Bronchial smooth muscle cell (primary cell): Measurements from ENCODE around the gene FAM222A. TPM values are rescaled to one million over a fixed set of nuclear protein-coding genes. Genes with fewer than 3 reads are reported as not detected.

ENCODE experiments used
- total RNA-seq: library from RNA; depleted of rRNA; stranded (reverse); fragments of >200 nt; gene quantifications from 2 replicates; pipeline ENCODE4 v1.2.1, GENCODE V29; 2014

FAM222A gene
- total RNA-seq = under 0.01 and 0.09 TPM in 2 replicates

GRCh38 chr12:109713187-109714070, at the start of gene FAM222A:
FAM222A (plus strand) TSS chr12:109713825; CDS start chr12:109744147, 30,322 bp downstream.

Other genes with a start within 250 kb of the FAM222A start
- 52.8 and 55.6 TPM in 2 replicates for gene KCTD10, start 236.5 kb upstream of the FAM222A start, total RNA-seq
- gene UBE3B, start 236.2 kb upstream of the FAM222A start, total RNA-seq = 25.2 and 27.4 TPM in 2 replicates
- 25.6 and 30.3 TPM in 2 replicates for gene MMAB, start 140.3 kb upstream of the FAM222A start, total RNA-seq
- 8.5 and 12.6 TPM in 2 replicates for gene MVK, start 140.0 kb upstream of the FAM222A start, total RNA-seq
- gene TRPV4, start 119.6 kb downstream of the FAM222A start, total RNA-seq = 1.1 and 2.4 TPM in 2 replicates
- gene GLTP, start 166.7 kb downstream of the FAM222A start, total RNA-seq = 33.3 and 38.6 TPM in 2 replicates
- 7.4 and 9.8 TPM in 2 replicates for gene TCHP, start 186.4 kb downstream of the FAM222A start, total RNA-seq